NB4 (cell line): ENCODE data around the gene ATL1.

Experiments
- POLR2A ChIP-seq: IDR thresholded peaks from 2 replicates; pipeline ENCODE4 v1.6.1; 2011; ENCODE audit warnings: mild to moderate bottlenecking; ENCODE audit not compliant: insufficient read length; ENCODE audit errors: extremely low read depth
- TF ChIP-seq, protein P1 (sequence below): IDR thresholded peaks from one replicate; pipeline ENCODE4 v1.5.1; 2012; ENCODE audit warnings: low read depth, low read length

DNA sequence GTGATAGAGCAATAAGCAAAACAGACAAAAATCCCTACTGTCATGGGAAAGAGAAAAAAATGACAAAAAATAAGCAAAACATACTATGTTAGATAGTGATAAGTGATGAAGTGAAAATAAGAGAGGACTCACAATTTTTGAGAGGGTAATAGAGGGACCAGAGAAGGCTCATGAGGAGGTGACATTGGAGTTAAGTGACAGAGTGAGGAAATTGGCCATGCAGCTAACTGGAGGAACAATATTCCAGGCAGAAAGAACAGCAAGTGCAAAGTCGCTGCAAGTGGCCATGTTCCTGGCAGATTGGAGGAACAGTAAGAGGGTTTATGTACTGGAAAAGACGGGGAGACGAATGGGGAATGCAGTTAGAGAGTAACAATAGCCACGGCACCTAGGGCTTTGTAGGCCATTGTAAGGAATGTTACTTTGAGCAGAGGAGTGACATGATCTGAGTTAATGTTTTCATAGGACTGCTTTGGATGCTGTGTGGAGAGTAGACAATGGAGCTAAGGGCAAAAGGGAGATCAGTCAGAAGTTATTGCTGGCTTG, 109.6 kb downstream of the ATL1 start:
- TF ChIP-seq POLR2A, result no peak
- TF ChIP-seq, protein P1, sequence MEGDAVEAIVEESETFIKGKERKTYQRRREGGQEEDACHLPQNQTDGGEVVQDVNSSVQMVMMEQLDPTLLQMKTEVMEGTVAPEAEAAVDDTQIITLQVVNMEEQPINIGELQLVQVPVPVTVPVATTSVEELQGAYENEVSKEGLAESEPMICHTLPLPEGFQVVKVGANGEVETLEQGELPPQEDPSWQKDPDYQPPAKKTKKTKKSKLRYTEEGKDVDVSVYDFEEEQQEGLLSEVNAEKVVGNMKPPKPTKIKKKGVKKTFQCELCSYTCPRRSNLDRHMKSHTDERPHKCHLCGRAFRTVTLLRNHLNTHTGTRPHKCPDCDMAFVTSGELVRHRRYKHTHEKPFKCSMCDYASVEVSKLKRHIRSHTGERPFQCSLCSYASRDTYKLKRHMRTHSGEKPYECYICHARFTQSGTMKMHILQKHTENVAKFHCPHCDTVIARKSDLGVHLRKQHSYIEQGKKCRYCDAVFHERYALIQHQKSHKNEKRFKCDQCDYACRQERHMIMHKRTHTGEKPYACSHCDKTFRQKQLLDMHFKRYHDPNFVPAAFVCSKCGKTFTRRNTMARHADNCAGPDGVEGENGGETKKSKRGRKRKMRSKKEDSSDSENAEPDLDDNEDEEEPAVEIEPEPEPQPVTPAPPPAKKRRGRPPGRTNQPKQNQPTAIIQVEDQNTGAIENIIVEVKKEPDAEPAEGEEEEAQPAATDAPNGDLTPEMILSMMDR, result no peak
